ENCODE data around the gene CHST8. TPM values are rescaled to one million over a fixed set of nuclear protein-coding genes. Genes with fewer than 3 reads are reported as not detected.
A peak's percentile ranks its signal among the peaks of the same experiment; 100 is the strongest.

Gene CHST8
- total RNA-seq, 2 donors from 2014 or later = 1.6 to 3.8 TPM

DNA sequence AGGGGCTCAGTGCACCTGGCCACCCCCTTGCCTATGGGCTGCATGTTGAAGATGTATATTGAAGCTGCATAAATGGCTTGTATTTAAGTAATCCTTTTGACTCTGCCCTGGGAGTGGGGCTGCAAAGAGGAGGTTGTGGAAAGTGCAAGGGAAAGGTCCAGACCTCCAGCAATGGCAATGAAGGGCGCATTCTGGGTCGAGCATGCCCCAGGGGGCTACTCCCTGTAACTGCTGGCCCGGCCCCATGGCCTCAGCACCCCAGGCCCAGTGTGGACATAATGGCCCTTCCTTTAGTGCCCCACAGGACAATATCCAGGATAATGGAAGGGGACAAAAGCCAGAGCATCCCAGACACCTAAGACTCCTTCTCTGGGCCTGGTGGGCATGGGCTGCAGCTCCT lies 43.1 kb upstream of the CHST8 start:
- Mint-ChIP-seq H3K27me3 (ENCODE audit: insufficient read depth) (peaks cover 2% of the 10 kb centered on the region), H3K4me3 (no peak overlapping the region), H3K4me1 (no peaks in the 10 kb centered on the region), H3K36me3 (ENCODE audit: low read depth) (no peaks in the 10 kb centered on the region), H3K27ac (no peak overlapping the region), H3K9me3 (peaks cover 16% of the 10 kb centered on the region)
- no peaks in the 10 kb centered on the region for H3K27me3 ChIP-seq (ENCODE audit: control insufficient read depth, insufficient read depth, low read length, poor library complexity, severe bottlenecking)
- H3K9me3 ChIP-seq (ENCODE audit: control insufficient read depth, low read length) = peaks cover 8% of the 10 kb centered on the region
- H3K9ac ChIP-seq (ENCODE audit: extremely low read depth, low read length, poor library complexity, severe bottlenecking) = no peak overlapping the region
- no peak for DNase-seq
- H3K27ac ChIP-seq (ENCODE audit: low read depth, low read length) = no peak overlapping the region
- no peaks in the 10 kb centered on the region for H3K36me3 ChIP-seq (ENCODE audit: control insufficient read depth, insufficient read depth, low read length)
- H3K4me1 ChIP-seq (ENCODE audit: control insufficient read depth, insufficient read depth, low read length) = no peaks in the 10 kb centered on the region
- H3K4me3 ChIP-seq (ENCODE audit: low read length) = no peak overlapping the region
- 80 to 87% methylated on average over 2 to 3 of the region's 3 CpGs for WGBS, 2 experiments (ENCODE audit: insufficient coverage in 1 of 2, insufficient read length in 1 of 2)
- TF ChIP-seq, protein P1, sequence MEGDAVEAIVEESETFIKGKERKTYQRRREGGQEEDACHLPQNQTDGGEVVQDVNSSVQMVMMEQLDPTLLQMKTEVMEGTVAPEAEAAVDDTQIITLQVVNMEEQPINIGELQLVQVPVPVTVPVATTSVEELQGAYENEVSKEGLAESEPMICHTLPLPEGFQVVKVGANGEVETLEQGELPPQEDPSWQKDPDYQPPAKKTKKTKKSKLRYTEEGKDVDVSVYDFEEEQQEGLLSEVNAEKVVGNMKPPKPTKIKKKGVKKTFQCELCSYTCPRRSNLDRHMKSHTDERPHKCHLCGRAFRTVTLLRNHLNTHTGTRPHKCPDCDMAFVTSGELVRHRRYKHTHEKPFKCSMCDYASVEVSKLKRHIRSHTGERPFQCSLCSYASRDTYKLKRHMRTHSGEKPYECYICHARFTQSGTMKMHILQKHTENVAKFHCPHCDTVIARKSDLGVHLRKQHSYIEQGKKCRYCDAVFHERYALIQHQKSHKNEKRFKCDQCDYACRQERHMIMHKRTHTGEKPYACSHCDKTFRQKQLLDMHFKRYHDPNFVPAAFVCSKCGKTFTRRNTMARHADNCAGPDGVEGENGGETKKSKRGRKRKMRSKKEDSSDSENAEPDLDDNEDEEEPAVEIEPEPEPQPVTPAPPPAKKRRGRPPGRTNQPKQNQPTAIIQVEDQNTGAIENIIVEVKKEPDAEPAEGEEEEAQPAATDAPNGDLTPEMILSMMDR (conservative IDR thresholded peaks at IDR 0.05) = no peak

DNA sequence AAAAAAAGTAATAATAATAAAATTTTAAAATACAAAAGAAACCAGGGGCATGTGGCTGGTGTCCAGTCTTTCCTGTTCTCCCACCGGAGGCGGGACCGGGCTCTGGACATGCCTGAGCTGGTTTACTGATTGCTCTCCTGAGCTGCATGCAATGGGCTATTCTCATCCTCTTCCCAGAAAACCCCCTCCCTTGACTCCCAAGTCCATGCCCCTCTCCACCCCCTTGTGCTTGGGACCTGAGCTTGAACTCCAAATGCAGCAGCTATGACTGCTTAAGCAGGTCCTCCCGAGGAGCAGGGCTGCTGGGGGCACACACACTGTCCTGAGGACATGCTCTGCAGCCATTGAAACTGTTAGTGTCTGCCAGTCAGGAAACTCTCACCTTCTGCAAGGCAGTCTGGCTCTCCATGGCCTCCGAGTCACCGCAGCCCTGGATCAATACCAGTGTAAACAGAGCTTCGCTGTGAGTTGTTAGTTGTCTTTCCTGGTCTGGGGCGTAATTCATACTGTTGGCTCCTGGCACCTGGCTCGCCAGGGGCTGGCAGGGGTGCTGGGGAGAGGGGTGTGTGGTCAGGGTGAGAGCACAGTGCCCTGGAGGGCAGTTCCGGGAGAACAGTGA lies 41.6 kb upstream of the CHST8 start:
- Mint-ChIP-seq H3K36me3 (ENCODE audit: low read depth) (no peaks in the 10 kb centered on the region), H3K4me1 (no peaks in the 10 kb centered on the region), H3K27ac (no peak overlapping the region), H3K27me3 (ENCODE audit: insufficient read depth) (peaks cover 2% of the 10 kb centered on the region), H3K9me3 (peaks cover 2% of the 10 kb centered on the region), H3K4me3 (no peak overlapping the region)
- H3K9ac ChIP-seq (ENCODE audit: extremely low read depth, low read length, poor library complexity, severe bottlenecking) = no peak overlapping the region
- no peaks in the 10 kb centered on the region for H3K4me1 ChIP-seq (ENCODE audit: control insufficient read depth, insufficient read depth, low read length)
- TF ChIP-seq, protein P1 (conservative IDR thresholded peaks at IDR 0.05) = no peak
- no peaks in the 10 kb centered on the region for H3K9me3 ChIP-seq (ENCODE audit: control insufficient read depth, low read length)
- no peaks in the 10 kb centered on the region for H3K27me3 ChIP-seq (ENCODE audit: control insufficient read depth, insufficient read depth, low read length, poor library complexity, severe bottlenecking)
- no peak for DNase-seq
- 80 to 87% methylated on average over 3 to 10 of the region's 10 CpGs for WGBS, 2 experiments (ENCODE audit: insufficient coverage in 1 of 2, insufficient read length in 1 of 2)
- no peak overlapping the region for H3K4me3 ChIP-seq (ENCODE audit: low read length)
- H3K27ac ChIP-seq (ENCODE audit: low read depth, low read length) = peak overlapping the region; percentile 85
- no peaks in the 10 kb centered on the region for H3K36me3 ChIP-seq (ENCODE audit: control insufficient read depth, insufficient read depth, low read length)

DNA sequence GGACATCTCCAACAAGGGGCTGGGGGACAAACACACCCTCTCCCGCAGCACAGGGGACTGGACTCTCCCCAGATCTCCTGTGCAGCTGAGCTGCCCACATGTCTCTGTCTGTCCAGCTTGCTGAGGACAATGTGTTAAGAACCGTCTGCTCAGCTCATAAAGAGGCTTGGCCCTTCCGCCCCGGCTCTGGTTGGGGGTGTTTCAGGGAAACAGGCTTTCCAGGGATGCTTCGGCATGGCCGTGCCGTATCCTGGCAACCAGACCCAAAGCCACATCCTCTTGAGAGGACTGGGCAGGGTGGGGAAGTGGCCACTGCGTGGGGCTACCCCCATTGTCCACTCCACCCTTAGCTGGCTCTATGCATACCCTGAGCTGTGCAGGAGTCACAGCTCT lies 41.1 kb upstream of the CHST8 start:
- H3K4me1 ChIP-seq (ENCODE audit: control insufficient read depth, insufficient read depth, low read length) = no peaks in the 10 kb centered on the region
- no peak for DNase-seq
- no peaks in the 10 kb centered on the region for H3K4me1 Mint-ChIP-seq
- H3K27ac ChIP-seq (ENCODE audit: low read depth, low read length) = peak overlapping the region; percentile 85
- no peak overlapping the region for H3K4me3 ChIP-seq (ENCODE audit: low read length)
- no peaks in the 10 kb centered on the region for H3K27me3 ChIP-seq (ENCODE audit: control insufficient read depth, insufficient read depth, low read length, poor library complexity, severe bottlenecking)
- no peak overlapping the region for H3K4me3 Mint-ChIP-seq
- H3K36me3 ChIP-seq (ENCODE audit: control insufficient read depth, insufficient read depth, low read length) = no peaks in the 10 kb centered on the region
- no peak overlapping the region for H3K9ac ChIP-seq (ENCODE audit: extremely low read depth, low read length, poor library complexity, severe bottlenecking)
- TF ChIP-seq, protein P1 (conservative IDR thresholded peaks at IDR 0.05) = no peak
- no peaks in the 10 kb centered on the region for H3K9me3 ChIP-seq (ENCODE audit: control insufficient read depth, low read length)
- H3K9me3 Mint-ChIP-seq = no peaks in the 10 kb centered on the region
- no peak overlapping the region for H3K27ac Mint-ChIP-seq
- H3K27me3 Mint-ChIP-seq (ENCODE audit: insufficient read depth) = peaks cover 2% of the 10 kb centered on the region
- 58 to 81% methylated on average over 4 to 8 of the region's 8 CpGs for WGBS, 2 experiments (ENCODE audit: insufficient coverage in 1 of 2, insufficient read length in 1 of 2)
- H3K36me3 Mint-ChIP-seq (ENCODE audit: low read depth) = no peaks in the 10 kb centered on the region

Measured in endodermal cell (in vitro differentiated cells).